ENCODE results near the gene DDX60.

GRCh38 chr4:168203233-168203911 is 115.2 kb downstream of the DDX60 start:
- TF ChIP-seq POLR2A (IDR thresholded peaks at IDR 0.05) = no peak
- TF ChIP-seq POLR2AphosphoS5 (IDR thresholded peaks at IDR 0.05) = no peak
